OCI-LY3 (cell line): Measurements from ENCODE around the gene MAP4K2.

ENCODE experiments used
- H2AFZ ChIP-seq: fragments of 200-600, 300-600 bp; shearing (Covaris generic); 2 replicates; pipeline ENCODE4 v1.6.0; 2014; ENCODE audit warnings: antibody characterized with exemption, low read depth, low read length
- H3K27ac ChIP-seq: fragments of 200-600, 300-600 bp; sonication (generic); 2 replicates; pipeline ENCODE4 v1.5.1; 2014; ENCODE audit warnings: mild to moderate bottlenecking, low read length, moderate library complexity, mixed read lengths
- H3K27me3 ChIP-seq: fragments of 200-600, 300-600 bp; sonication (generic); 2 replicates; pipeline ENCODE4 v1.6.1; 2014; ENCODE audit warnings: low read depth, low read length, mixed read lengths
- H3K36me3 ChIP-seq: fragments of 200-600, 300-600 bp; sonication (generic); replicated peaks from 2 replicates; pipeline ENCODE3; 2014; ENCODE audit warnings: low read depth, low read length, mixed read lengths
- H3K4me1 ChIP-seq: fragments of 300-600, 200-600 bp; sonication (generic); 2 replicates; pipeline ENCODE4 v1.6.1; 2014; ENCODE audit warnings: low read length, mixed read lengths
- H3K4me2 ChIP-seq: fragments of 200-600, 300-600 bp; sonication (generic); 2 replicates; pipeline ENCODE4 v1.6.1; 2014; ENCODE audit warnings: low read length, mixed read lengths
- H3K4me3 ChIP-seq: fragments of 300-600, 200-600 bp; sonication (generic); 2 replicates; pipeline ENCODE4 v1.5.1; 2014; ENCODE audit warnings: antibody characterized with exemption, mild to moderate bottlenecking, low read length, moderate library complexity
- H3K79me2 ChIP-seq: fragments of 300-600, 200-600 bp; shearing (Covaris generic); 2 replicates; pipeline ENCODE4 v1.6.1; 2014; ENCODE audit warnings: mild to moderate bottlenecking, low read length, mixed read lengths
- H3K9ac ChIP-seq: fragments of 300-600, 200-600 bp; shearing (Covaris generic); 2 replicates; pipeline ENCODE4 v1.6.0; 2014; ENCODE audit warnings: mild to moderate bottlenecking, low read length, moderate library complexity
- H3K9me3 ChIP-seq: fragments of 200-600, 300-600 bp; shearing (Covaris generic); 2 replicates; pipeline ENCODE4 v1.6.1; 2014; ENCODE audit warnings: low read length, mixed read lengths; ENCODE audit not compliant: insufficient read depth
- H4K20me1 ChIP-seq: fragments of 200-600, 300-600 bp; sonication (generic); 2 replicates; pipeline ENCODE4 v1.6.1; 2016; ENCODE audit warnings: low read length, mixed read lengths; ENCODE audit not compliant: insufficient read depth
- CTCF ChIP-seq: fragments of 200-600, 300-600 bp; sonication (generic); IDR thresholded peaks from 2 replicates; pipeline ENCODE4 v1.5.1; 2014; ENCODE audit warnings: antibody characterized with exemption, low read length, low read depth
- EZH2phosphoT487 ChIP-seq: fragments of 200-600 bp; shearing (Covaris generic); IDR thresholded peaks from 2 replicates; pipeline ENCODE4 v1.6.1; 2018; ENCODE audit warnings: antibody characterized with exemption, mixed run types, low read depth

MAP4K2 gene

GRCh38 chr11:64746486-64746885, 56.5 kb downstream of the MAP4K2 start:
- no peaks in the 10 kb centered on the region for H3K79me2 ChIP-seq
- no peaks in the 10 kb centered on the region for H3K27me3 ChIP-seq
- peak overlapping the region; percentile 69; the same call in 1 of the 2 replicates for H2AFZ ChIP-seq
- peaks cover 43% of the 10 kb centered on the region for H3K4me1 ChIP-seq
- peak overlapping the region; percentile 84 for H3K4me3 ChIP-seq
- no peaks in the 10 kb centered on the region for H3K9me3 ChIP-seq
- peak overlapping the region; percentile 93; the same call in 1 of the 2 replicates for H3K9ac ChIP-seq
- H3K4me2 ChIP-seq, result peak overlapping the region; percentile 87
- H3K36me3 ChIP-seq, result peaks cover 3% of the 10 kb centered on the region
- TF ChIP-seq EZH2phosphoT487, result no peak
- TF ChIP-seq CTCF, result no peak
- no peak overlapping the region for H3K27ac ChIP-seq
- H4K20me1 ChIP-seq, result no peaks in the 10 kb centered on the region

- peaks cover 42% of the 10 kb centered on the region for H3K4me1 ChIP-seq
- H2AFZ ChIP-seq, result peak overlapping the region; percentile 69
- peak overlapping the region; percentile 74 for H3K27ac ChIP-seq
- H3K4me2 ChIP-seq, result peak overlapping the region; percentile 87
- peak overlapping the region; percentile 84 for H3K4me3 ChIP-seq
- no peaks in the 10 kb centered on the region for H3K27me3 ChIP-seq
- H3K9me3 ChIP-seq, result no peaks in the 10 kb centered on the region
- H4K20me1 ChIP-seq, result no peaks in the 10 kb centered on the region
- peaks cover 3% of the 10 kb centered on the region for H3K36me3 ChIP-seq
- peak overlapping the region; percentile 93 for H3K9ac ChIP-seq
- no peaks in the 10 kb centered on the region for H3K79me2 ChIP-seq
- TF ChIP-seq EZH2phosphoT487 (no peak), CTCF (no peak)
Observed at GRCh38 chr11:64745521-64746328, 57.3 kb downstream of the MAP4K2 start.

- Histone ChIP-seq H4K20me1 (no peaks in the 10 kb centered on the region), H3K27me3 (no peaks in the 10 kb centered on the region), H3K4me1 (peaks cover 36% of the 10 kb centered on the region), H3K36me3 (peaks cover 1% of the 10 kb centered on the region), H3K4me2 (peak overlapping the region; percentile 87), H3K9me3 (no peaks in the 10 kb centered on the region), H3K27ac (peak overlapping the region; percentile 74), H3K4me3 (peak overlapping the region; percentile 84), H3K9ac (peak overlapping the region; percentile 93), H2AFZ (no peak overlapping the region), H3K79me2 (no peaks in the 10 kb centered on the region)
- TF ChIP-seq EZH2phosphoT487, result no peak
- TF ChIP-seq CTCF, result no peak
Observed at GRCh38 chr11:64745189-64745520, 57.9 kb downstream of the MAP4K2 start.

GRCh38 chr11:64744544-64745188, 58.3 kb downstream of the MAP4K2 start:
- H3K79me2 ChIP-seq, result no peaks in the 10 kb centered on the region
- peak overlapping the region; percentile 74 for H3K27ac ChIP-seq
- H3K4me2 ChIP-seq, result peak overlapping the region; percentile 99
- H3K9me3 ChIP-seq, result no peaks in the 10 kb centered on the region
- H3K9ac ChIP-seq, result peak overlapping the region; percentile 93
- no peaks in the 10 kb centered on the region for H3K36me3 ChIP-seq
- no peaks in the 10 kb centered on the region for H4K20me1 ChIP-seq
- H2AFZ ChIP-seq, result no peak overlapping the region; the same call in 1 of the 2 replicates
- no peak for TF ChIP-seq EZH2phosphoT487
- TF ChIP-seq CTCF, result no peak
- H3K4me3 ChIP-seq, result peak overlapping the region; percentile 84
- no peaks in the 10 kb centered on the region for H3K27me3 ChIP-seq
- peaks cover 31% of the 10 kb centered on the region for H3K4me1 ChIP-seq
